ENCODE measurements around the gene FAM229A.
"Not testable (repeated sequence)": the region's sequence is repeated elsewhere in the genome, so short reads cannot be mapped to it uniquely, and the experiment has no call there.

FAM229A gene

GRCh38 chr1:32377541-32378220 lies 15.4 kb upstream of the FAM229A start:
- no peak for DNase-seq (ENCODE audit: low read depth in 2 of 2)

GRCh38 chr1:32376199-32376598 lies 13.9 kb upstream of the FAM229A start:
- no peak for DNase-seq (ENCODE audit: low read depth in 2 of 2)

GRCh38 chr1:32373996-32374592 lies 11.8 kb upstream of the FAM229A start:
- DNase-seq (ENCODE audit: low read depth in 2 of 2): no peak

- no peak for DNase-seq (ENCODE audit: low read depth in 2 of 2)
Measured at GRCh38 chr1:32372149-32372756, 10.0 kb upstream of the FAM229A start.

- DNase-seq (ENCODE audit: low read depth in 2 of 2): no peak
Measured at GRCh38 chr1:32367912-32368635, 5.8 kb upstream of the FAM229A start.

GRCh38 chr1:32365445-32365844 lies 3.2 kb upstream of the FAM229A start:
- DNase-seq (ENCODE audit: low read depth in 2 of 2): no peak

GRCh38 chr1:32364836-32365235 lies 2.6 kb upstream of the FAM229A start:
- no peak for DNase-seq (ENCODE audit: low read depth in 2 of 2)

- no peak for DNase-seq (ENCODE audit: low read depth in 2 of 2)
Measured at GRCh38 chr1:32363713-32364112, 1.4 kb upstream of the FAM229A start.

- DNase-seq (ENCODE audit: low read depth in 2 of 2): no peak
Measured at GRCh38 chr1:32361674-32362473, 411 bp downstream of the FAM229A start.

- DNase-seq (ENCODE audit: low read depth in 2 of 2): no peak
Measured at GRCh38 chr1:32361308-32361673, 994 bp downstream of the FAM229A start.

GRCh38 chr1:32358435-32358834 lies 3.9 kb downstream of the FAM229A start:
- no peak for DNase-seq (ENCODE audit: low read depth in 2 of 2)

GRCh38 chr1:32357614-32358013 lies 4.7 kb downstream of the FAM229A start:
- no peak for DNase-seq (ENCODE audit: low read depth in 2 of 2)

GRCh38 chr1:32356478-32356877 lies 5.8 kb downstream of the FAM229A start:
- no peak for DNase-seq (ENCODE audit: low read depth in 2 of 2)

- not testable (repeated sequence) for DNase-seq (ENCODE audit: low read depth in 2 of 2)
Measured at GRCh38 chr1:32355778-32356177, 6.5 kb downstream of the FAM229A start.

GRCh38 chr1:32353886-32354570 lies 8.3 kb downstream of the FAM229A start:
- DNase-seq (ENCODE audit: low read depth in 2 of 2): no peak

- no peak for DNase-seq (ENCODE audit: low read depth in 2 of 2)
Measured at GRCh38 chr1:32353431-32353830, 8.9 kb downstream of the FAM229A start.

- no peak for DNase-seq (ENCODE audit: low read depth in 2 of 2)
Measured at GRCh38 chr1:32352831-32353383, 9.4 kb downstream of the FAM229A start.

GRCh38 chr1:32352239-32352745 lies 10.0 kb downstream of the FAM229A start:
- DNase-seq (ENCODE audit: low read depth in 2 of 2): no peak

- peak; percentile 70 to 79 for DNase-seq (ENCODE audit: low read depth in 2 of 2)
Measured at GRCh38 chr1:32351399-32352238, 10.7 kb downstream of the FAM229A start.
